ENCODE data around the gene TRIM56.

The TRIM56 gene

GRCh38 chr7:101134399-101134980, 49.2 kb downstream of the TRIM56 start:
- no peak for DNase-seq

- DNase-seq: no peak
Measured at GRCh38 chr7:101137651-101138212, 52.5 kb downstream of the TRIM56 start.

DNA sequence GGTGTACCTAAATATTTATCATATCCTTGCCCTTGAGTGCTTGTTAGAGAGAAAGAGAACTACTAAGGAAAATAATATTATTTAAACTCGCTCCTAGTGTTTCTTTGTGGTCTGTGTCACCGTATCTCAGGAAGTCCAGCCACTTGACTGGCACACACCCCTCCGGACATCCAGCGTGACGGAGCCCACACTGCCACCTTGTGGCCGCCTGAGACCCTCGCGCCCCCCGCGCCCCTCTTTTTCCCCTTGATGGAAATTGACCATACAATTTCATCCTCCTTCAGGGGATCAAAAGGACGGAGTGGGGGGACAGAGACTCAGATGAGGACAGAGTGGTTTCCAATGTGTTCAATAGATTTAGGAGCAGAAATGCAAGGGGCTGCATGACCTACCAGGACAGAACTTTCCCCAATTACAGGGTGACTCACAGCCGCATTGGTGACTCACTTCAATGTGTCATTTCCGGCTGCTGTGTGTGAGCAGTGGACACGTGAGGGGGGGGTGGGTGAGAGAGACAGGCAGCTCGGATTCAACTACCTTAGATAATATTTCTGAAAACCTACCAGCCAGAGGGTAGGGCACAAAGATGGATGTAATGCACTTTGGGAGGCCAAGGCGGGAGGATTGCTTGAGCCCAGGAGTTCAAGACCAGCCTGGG, 53.1 kb downstream of the TRIM56 start:
- peak; percentile 44 for DNase-seq

DNA sequence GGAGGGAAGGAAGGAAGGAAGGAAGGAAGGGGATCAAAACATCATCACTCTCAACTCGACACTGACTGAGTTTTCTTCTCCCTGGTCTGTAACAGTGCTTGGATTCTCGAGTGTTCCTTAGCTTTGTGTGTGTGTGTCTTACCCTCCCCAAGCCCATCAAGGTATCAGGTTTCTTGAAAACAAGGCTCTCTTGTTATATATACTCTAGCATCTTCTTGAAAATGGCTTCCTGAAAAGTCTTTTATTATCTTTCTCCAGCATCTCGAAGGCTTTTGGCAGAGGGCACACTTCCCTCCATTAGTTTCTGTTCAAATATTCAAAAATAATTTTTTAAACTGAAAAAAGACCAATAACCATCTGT, 55.0 kb downstream of the TRIM56 start:
- DNase-seq: no peak

- no peak for DNase-seq
Measured at GRCh38 chr7:101140746-101141382, 55.6 kb downstream of the TRIM56 start.
